HepG2 (cell line): ENCODE data around the gene SPRR5. TPM values are rescaled to one million over a fixed set of nuclear protein-coding genes. Genes with fewer than 3 reads are reported as not detected.

ENCODE experiments used
- ATAC-seq: fragments of 200-7000 bp; cut with Tn5 transposase; 3 replicates; pipeline ENCODE4 v1.9.1; 2020; ENCODE audit warnings: mild to moderate bottlenecking, moderate library complexity
- BruUV-seq: library from RNA; stranded (reverse); fragments of 400-500 nt; replicated peaks from 2 replicates; lab custom pipeline; 2021; lab: Mats Ljungman, UMichigan
- CTCF ChIA-PET: fragments of 300-600 bp; formaldehyde crosslinking; extraction: SDS; loops from one replicate; lab custom pipeline; 2021; ENCODE audit warnings: low total read pairs, inconsistent platforms, low intra/inter-chr PET ratio; lab: Yijun Ruan, JAX
- POLR2A ChIA-PET: fragments of 350-600 bp; sonication (Branson Sonifier 250); formaldehyde crosslinking; loops from one replicate; lab custom pipeline; 2020; ENCODE audit warnings: antibody characterized with exemption, inconsistent platforms; lab: Yijun Ruan, JAX
- DNase-seq: peaks from one replicate; pipeline ENCODE4 v3.0.0-alpha.2; 2015; ENCODE audit warnings: low spot score
- FAIRE-seq: peaks from 3 replicates; lab custom pipeline; 2011; peaks lifted over from hg19 to GRCh38; lab: Jason Lieb, UNC
- H2AFZ ChIP-seq: one replicate; pipeline ENCODE4 v1.6.1; 2011; ENCODE audit warnings: low read length, inconsistent platforms
- H3K27ac ChIP-seq: fragments of 300-600 bp; 3 replicates; pipeline ENCODE4 v1.8.0; 2011; ENCODE audit warnings: mixed run types, mild to moderate bottlenecking, mixed read lengths, low read length, inconsistent platforms; ENCODE audit not compliant: insufficient read depth; ENCODE audit errors: extremely low read length
- H3K27me3 ChIP-seq, 2 experiments: fragments of 200-600 bp in 1 of 2; 2 replicates in 1 of 2; 3 replicates in 1 of 2; pipeline versions ENCODE4 v1.6.0 to v1.8.0; 2011; ENCODE audit warnings: low read length in 2 of 2, mild to moderate bottlenecking in 2 of 2, moderate library complexity in 2 of 2, inconsistent platforms in 1 of 2; ENCODE audit not compliant: insufficient read depth in 2 of 2, control insufficient read depth in 1 of 2
- H3K36me3 ChIP-seq, 2 experiments: fragments of 200-600 bp in 1 of 2; replicated peaks in 1 of 2; 2 replicates in 1 of 2; 3 replicates in 1 of 2; pipeline versions ENCODE4 v1.5.1 to v1.8.0; 2011; ENCODE audit warnings: low read length in 2 of 2, inconsistent platforms in 1 of 2; ENCODE audit not compliant: insufficient read depth in 2 of 2, control insufficient read depth in 1 of 2
- H3K4me1 ChIP-seq: 2 replicates; pipeline ENCODE4 v1.5.1; 2012; ENCODE audit warnings: low read length, inconsistent platforms; ENCODE audit not compliant: insufficient read depth
- H3K4me2 ChIP-seq: 2 replicates; pipeline ENCODE4 v1.6.0; 2011; ENCODE audit warnings: low read depth, low read length, inconsistent platforms
- H3K4me3 ChIP-seq, 3 experiments: fragments of 200-600 bp in 1 of 3; sonication (generic), shearing (Covaris generic) in 1 of 3; replicated peaks in 1 of 3; 2 replicates each; pipeline ENCODE4 v1.5.1; 2011 to 2016; ENCODE audit warnings: low read length in 3 of 3, inconsistent platforms in 2 of 3, low read depth in 2 of 3, mild to moderate bottlenecking in 2 of 3, control low read depth in 1 of 3, mixed read lengths in 1 of 3; ENCODE audit not compliant: insufficient read depth in 1 of 3
- H3K79me2 ChIP-seq: one replicate; pipeline ENCODE4 v1.6.1; 2011; ENCODE audit warnings: low read length, inconsistent platforms; ENCODE audit not compliant: insufficient read depth
- H3K9ac ChIP-seq: 2 replicates; pipeline ENCODE4 v1.6.0; 2011; ENCODE audit warnings: mild to moderate bottlenecking, low read depth, low read length, inconsistent platforms; ENCODE audit not compliant: insufficient read depth
- H3K9me3 ChIP-seq: 2 replicates; pipeline ENCODE4 v1.5.1; 2012; ENCODE audit warnings: mild to moderate bottlenecking, low read length
- H4K20me1 ChIP-seq: 2 replicates; pipeline ENCODE4 v1.6.0; 2011; ENCODE audit warnings: inconsistent platforms, mild to moderate bottlenecking, low read length, moderate library complexity; ENCODE audit not compliant: insufficient read depth
- AKAP8 ChIP-seq: sonication (generic); formaldehyde crosslinking; IDR thresholded peaks from 2 replicates; pipeline ENCODE4 v1.5.1; 2020; ENCODE audit warnings: mild to moderate bottlenecking, missing genetic modification reagents
- KDM4B ChIP-seq: sonication (generic); formaldehyde crosslinking; IDR thresholded peaks from 2 replicates; pipeline ENCODE4 v1.4.0; 2020; ENCODE audit warnings: missing genetic modification reagents
- NCOA5 ChIP-seq: sonication (generic); formaldehyde crosslinking; IDR thresholded peaks from 2 replicates; pipeline ENCODE4 v1.4.0; 2020; ENCODE audit warnings: missing genetic modification reagents
- NRL ChIP-seq: sonication (generic); formaldehyde crosslinking; IDR thresholded peaks from 2 replicates; pipeline ENCODE4 v1.5.0; 2020; ENCODE audit warnings: missing genetic modification reagents, mild to moderate bottlenecking, moderate library complexity, borderline replicate concordance
- RCOR2 ChIP-seq: IDR thresholded peaks from 2 replicates; pipeline ENCODE4 v1.6.1; 2016; ENCODE audit warnings: missing biosample characterization, missing genetic modification reagents
- SP140L ChIP-seq: sonication (generic); formaldehyde crosslinking; IDR thresholded peaks from 2 replicates; pipeline ENCODE4 v1.4.0; 2020; ENCODE audit warnings: missing genetic modification reagents, borderline replicate concordance
- SP2 ChIP-seq: sonication (generic); formaldehyde crosslinking; IDR thresholded peaks from 2 replicates; pipeline ENCODE4 v1.5.1; 2020; ENCODE audit warnings: mild to moderate bottlenecking, missing genetic modification reagents
- STAG1 ChIP-seq: sonication (generic); formaldehyde crosslinking; IDR thresholded peaks from 2 replicates; pipeline ENCODE4 v1.4.0; 2020; ENCODE audit warnings: missing genetic modification reagents
- ZBTB38 ChIP-seq: sonication (generic); formaldehyde crosslinking; IDR thresholded peaks from 2 replicates; pipeline ENCODE4 v1.5.1; 2020; ENCODE audit warnings: mild to moderate bottlenecking, missing genetic modification reagents
- ZMYM2 ChIP-seq: sonication (generic); formaldehyde crosslinking; IDR thresholded peaks from 2 replicates; pipeline ENCODE4 v1.8.0; 2022; ENCODE audit warnings: mild to moderate bottlenecking, missing genetic modification reagents
- ZNF17 ChIP-seq: sonication (generic); formaldehyde crosslinking; IDR thresholded peaks from 2 replicates; pipeline ENCODE4 v1.5.0; 2020; ENCODE audit warnings: mild to moderate bottlenecking, missing genetic modification reagents
- ZNF207 ChIP-seq: fragments of 450-650 bp; IDR thresholded peaks from 2 replicates; pipeline ENCODE4 v1.6.1; 2016; ENCODE audit warnings: antibody characterized with exemption, borderline replicate concordance
- ZNF326 ChIP-seq: sonication (generic); formaldehyde crosslinking; IDR thresholded peaks from 2 replicates; pipeline ENCODE4 v1.4.0; 2020; ENCODE audit warnings: missing genetic modification reagents, borderline replicate concordance
- ZNF333 ChIP-seq: sonication (generic); formaldehyde crosslinking; IDR thresholded peaks from 2 replicates; pipeline ENCODE4 v1.4.0; 2020; ENCODE audit warnings: mild to moderate bottlenecking, missing genetic modification reagents, borderline replicate concordance
- ZNF430 ChIP-seq: sonication (generic); formaldehyde crosslinking; IDR thresholded peaks from 2 replicates; pipeline ENCODE4 v1.9.0; 2021; ENCODE audit warnings: mild to moderate bottlenecking, missing genetic modification reagents
- WGBS: methylation state at CpG from one replicate; pipeline ENCODE4 v1.1.6; 2017; ENCODE audit warnings: low lambda C conversion rate; 5-methylcytosine and 5-hydroxymethylcytosine counted together
- in situ Hi-C: cut with HindIII; loops from 2 replicates; pipeline ENCODE4 v1.10.0; 2017; ENCODE audit warnings: low pct_unique_long_range_greater_than_20kb; ENCODE audit not compliant: extremely low pct_ligation_motif_present
- intact Hi-C: fragments of 100-400 bp; cut with micrococcal nuclease; formaldehyde crosslinking; loops from one replicate; pipeline ENCODE4 v1.10.0; 2022; ENCODE audit not compliant: unreplicated experiment
- polyA plus RNA-seq, 8 experiments: library from polyadenylated mRNA; depleted of rRNA in 3 of 8; stranded (reverse) in 7 of 8; unstranded in 1 of 8; fragments of >200 nt; fragmentation: Illumina TruSeq in 4 of 8; extraction: Trizol in 4 of 8; gene quantifications; 2 replicates each; pipeline versions ENCODE4 v1.2.1 to v1.2.3, GENCODE V29; 2011 to 2016; ENCODE audit warnings: low read depth in 4 of 8, missing spikeins in 1 of 8, mixed read lengths in 1 of 8; ENCODE audit not compliant: insufficient read depth in 1 of 8
- total RNA-seq, 5 experiments: library from RNA; depleted of rRNA; stranded (reverse); fragments of >200 nt; fragmentation: Illumina TruSeq; extraction: Trizol; gene quantifications; 2 replicates each; pipeline ENCODE4 v1.2.3, GENCODE V29; 2016; ENCODE audit warnings: low read depth in 1 of 5
- TF ChIP-seq, protein P1 (sequence below): sonication (generic); IDR thresholded peaks from 2 replicates; pipeline ENCODE4 v1.6.1; 2016; ENCODE audit warnings: low read depth, borderline replicate concordance
- TF ChIP-seq, protein P2 (sequence below): sonication (generic); formaldehyde crosslinking; IDR thresholded peaks from 2 replicates; pipeline ENCODE4 v1.5.0; 2020; ENCODE audit warnings: mild to moderate bottlenecking, missing genetic modification reagents, moderate library complexity

The SPRR5 gene
- total and polyA plus RNA-seq, 2 of the 13 experiments (the other 11 are each of a cell fraction or from before 2014, with no cell fraction given) = not detected

DNA sequence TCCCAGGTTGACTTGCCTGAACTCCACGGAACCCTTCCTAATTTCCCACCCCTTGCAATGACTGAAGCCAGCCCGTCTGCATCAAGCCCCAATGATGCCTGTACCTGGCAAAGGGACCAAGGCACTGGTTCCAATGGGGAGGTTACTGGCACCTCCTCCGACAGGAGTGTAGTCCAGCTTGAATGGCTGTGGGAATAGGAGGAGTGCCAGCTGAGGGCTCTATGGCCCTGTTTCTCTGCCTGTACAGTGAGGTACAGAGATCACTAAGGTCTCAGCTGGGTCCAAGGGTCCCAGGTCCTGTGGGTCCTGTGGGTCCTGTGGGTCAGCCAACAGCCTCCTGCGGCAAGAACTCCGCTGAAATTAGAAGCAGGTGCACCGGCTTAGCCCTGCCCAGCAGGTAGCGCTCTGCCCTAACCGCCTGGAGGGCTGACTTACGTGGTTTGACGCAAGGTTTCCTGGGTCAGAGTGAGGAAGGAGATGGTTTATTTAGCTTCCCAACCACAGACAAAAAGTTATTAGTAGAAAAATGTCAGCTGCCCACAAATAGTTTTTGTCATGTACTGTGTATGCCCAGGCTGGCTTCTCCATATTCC, 13.5 kb downstream of the SPRR5 start:
- Histone ChIP-seq H3K79me2 (no peaks in the 10 kb centered on the region), H4K20me1 (no peaks in the 10 kb centered on the region), H2AFZ (no peak overlapping the region), H3K4me1 (no peaks in the 10 kb centered on the region), H3K27me3 (peaks cover 0 to 14% of the 10 kb centered on the region in 2 experiments; a peak in 1 of 5 replicates), H3K9me3 (no peaks in the 10 kb centered on the region), H3K4me3 (no peak overlapping the region), H3K27ac (no peak overlapping the region), H3K9ac (no peak overlapping the region), H3K4me2 (no peak overlapping the region), H3K36me3 (no peaks in the 10 kb centered on the region)
- ChIA-PET POLR2A (no interaction called here), CTCF (no interaction called here)
- FAIRE-seq = no peak
- intact Hi-C loops = no loop called here
- ATAC-seq = peak; percentile 40; the same call in 2 of the 3 replicates
- WGBS = 10% methylated on average over 6 of the region's 10 CpGs
- no TSS peak for BruUV-seq
- no peak for DNase-seq
- in situ Hi-C loops = no loop called here
- peak; percentile 14; the same call in 1 of the 2 replicates for TF ChIP-seq STAG1 (CRISPR knock-in tag)
- TF ChIP-seq, protein P1, sequence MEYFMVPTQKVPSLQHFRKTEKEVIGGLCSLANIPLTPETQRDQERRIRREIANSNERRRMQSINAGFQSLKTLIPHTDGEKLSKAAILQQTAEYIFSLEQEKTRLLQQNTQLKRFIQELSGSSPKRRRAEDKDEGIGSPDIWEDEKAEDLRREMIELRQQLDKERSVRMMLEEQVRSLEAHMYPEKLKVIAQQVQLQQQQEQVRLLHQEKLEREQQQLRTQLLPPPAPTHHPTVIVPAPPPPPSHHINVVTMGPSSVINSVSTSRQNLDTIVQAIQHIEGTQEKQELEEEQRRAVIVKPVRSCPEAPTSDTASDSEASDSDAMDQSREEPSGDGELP = no peak
- no peak for TF ChIP-seq KDM4B
- TF ChIP-seq ZMYM2 (CRISPR knock-in tag) = no peak
- no peak for TF ChIP-seq NCOA5
- TF ChIP-seq ZNF17 (CRISPR knock-in tag) = no peak
- no peak for TF ChIP-seq SP140L
- no peak for TF ChIP-seq AKAP8 (CRISPR knock-in tag)
- no peak for TF ChIP-seq ZBTB38 (CRISPR knock-in tag)
- TF ChIP-seq SP2 (CRISPR knock-in tag) = no peak
- TF ChIP-seq ZNF326 (CRISPR knock-in tag) = no peak
- TF ChIP-seq, protein P2, sequence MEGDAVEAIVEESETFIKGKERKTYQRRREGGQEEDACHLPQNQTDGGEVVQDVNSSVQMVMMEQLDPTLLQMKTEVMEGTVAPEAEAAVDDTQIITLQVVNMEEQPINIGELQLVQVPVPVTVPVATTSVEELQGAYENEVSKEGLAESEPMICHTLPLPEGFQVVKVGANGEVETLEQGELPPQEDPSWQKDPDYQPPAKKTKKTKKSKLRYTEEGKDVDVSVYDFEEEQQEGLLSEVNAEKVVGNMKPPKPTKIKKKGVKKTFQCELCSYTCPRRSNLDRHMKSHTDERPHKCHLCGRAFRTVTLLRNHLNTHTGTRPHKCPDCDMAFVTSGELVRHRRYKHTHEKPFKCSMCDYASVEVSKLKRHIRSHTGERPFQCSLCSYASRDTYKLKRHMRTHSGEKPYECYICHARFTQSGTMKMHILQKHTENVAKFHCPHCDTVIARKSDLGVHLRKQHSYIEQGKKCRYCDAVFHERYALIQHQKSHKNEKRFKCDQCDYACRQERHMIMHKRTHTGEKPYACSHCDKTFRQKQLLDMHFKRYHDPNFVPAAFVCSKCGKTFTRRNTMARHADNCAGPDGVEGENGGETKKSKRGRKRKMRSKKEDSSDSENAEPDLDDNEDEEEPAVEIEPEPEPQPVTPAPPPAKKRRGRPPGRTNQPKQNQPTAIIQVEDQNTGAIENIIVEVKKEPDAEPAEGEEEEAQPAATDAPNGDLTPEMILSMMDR (CRISPR knock-in tag) = peak; percentile 30; the same call in 1 of the 2 replicates
- TF ChIP-seq RCOR2 (CRISPR knock-in tag) = no peak
- TF ChIP-seq ZNF333 (CRISPR knock-in tag) = no peak
- TF ChIP-seq ZNF207 = no peak
- no peak for TF ChIP-seq NRL
- TF ChIP-seq ZNF430 (CRISPR knock-in tag) = no peak
